K562 (cell line): ENCODE data around the gene MAP4K4. TPM values are rescaled to one million over a fixed set of nuclear protein-coding genes. Genes with fewer than 3 reads are reported as not detected.

Experiments used
- ATAC-seq: fragments of 200-7000 bp; cut with Tn5 transposase; 3 replicates; pipeline ENCODE4 v1.9.1; 2020; ENCODE audit warnings: moderate library complexity
- BruUV-seq: library from RNA; stranded (reverse); fragments of 400-500 nt; replicated peaks from 2 replicates; lab custom pipeline; 2021; lab: Mats Ljungman, UMichigan
- CTCF ChIA-PET: fragments of 300-600 bp; formaldehyde crosslinking; extraction: SDS; loops from one replicate; lab custom pipeline; 2021; ENCODE audit warnings: low intra/inter-chr PET ratio; lab: Yijun Ruan, JAX
- POLR2A ChIA-PET: fragments of 300-600, 350-650 bp; sonication (Branson Sonifier 250); formaldehyde crosslinking; extraction: SDS; loops from one replicate; lab custom pipeline; 2021; ENCODE audit warnings: antibody characterized with exemption, inconsistent platforms; lab: Yijun Ruan, JAX
- DNase-seq, 4 experiments: peaks; one replicate each; pipeline versions ENCODE4 v3.0.0 to v3.0.0-alpha.2; 2011 to 2018; ENCODE audit warnings: low spot score in 3 of 4, mixed read lengths in 3 of 4; ENCODE audit errors: extremely low read depth in 1 of 4
- FAIRE-seq: peaks from 2 replicates; lab custom pipeline; 2011; peaks lifted over from hg19 to GRCh38; lab: Jason Lieb, UNC
- H2AFZ ChIP-seq: 2 replicates; pipeline ENCODE4 v1.6.0; 2011; ENCODE audit warnings: low read depth, low read length, control low read depth, inconsistent platforms
- H3K27ac ChIP-seq: fragments of 200-600 bp; 3 replicates; pipeline ENCODE4 v1.8.0; 2011; ENCODE audit warnings: low read depth, mild to moderate bottlenecking, control low read depth, inconsistent platforms, low read length, moderate library complexity, mixed read lengths; ENCODE audit errors: extremely low read depth
- H3K27me3 ChIP-seq, 2 experiments: fragments of 300-600 bp in 1 of 2; 2 replicates in 1 of 2; 3 replicates in 1 of 2; pipeline versions ENCODE4 v1.6.0 to v1.8.0; 2011; ENCODE audit warnings: inconsistent platforms in 2 of 2, low read length in 2 of 2, mild to moderate bottlenecking in 1 of 2, mixed read lengths in 1 of 2, moderate library complexity in 1 of 2; ENCODE audit not compliant: control insufficient read depth in 2 of 2, insufficient read depth in 2 of 2
- H3K36me3 ChIP-seq: fragments of 300-600 bp; 3 replicates; pipeline ENCODE4 v1.8.0; 2011; ENCODE audit warnings: mild to moderate bottlenecking, low read length, inconsistent platforms; ENCODE audit not compliant: control insufficient read depth, insufficient read depth
- H3K4me1 ChIP-seq, 2 experiments: fragments of 200-600 bp in 1 of 2; replicated peaks in 1 of 2; 2 replicates in 1 of 2; 3 replicates in 1 of 2; pipeline versions ENCODE4 v1.5.1 to v1.8.0; 2011; ENCODE audit warnings: inconsistent platforms in 2 of 2, low read length in 2 of 2, mild to moderate bottlenecking in 1 of 2, mixed read lengths in 1 of 2, moderate library complexity in 1 of 2; ENCODE audit not compliant: control insufficient read depth in 2 of 2, insufficient read depth in 2 of 2
- H3K4me2 ChIP-seq: 2 replicates; pipeline ENCODE4 v1.6.1; 2011; ENCODE audit warnings: low read length, control low read depth, inconsistent platforms, mixed read lengths; ENCODE audit not compliant: insufficient read depth
- H3K4me3 ChIP-seq: fragments of 200-600 bp; sonication (generic), shearing (Covaris generic); 2 replicates; pipeline ENCODE4 v1.5.1; 2016; ENCODE audit warnings: control low read depth, inconsistent platforms
- H3K79me2 ChIP-seq: fragments of 200-600 bp; 3 replicates; pipeline ENCODE4 v1.8.0; 2011; ENCODE audit warnings: low read length, inconsistent platforms; ENCODE audit not compliant: control insufficient read depth, insufficient read depth
- H3K9ac ChIP-seq, 2 experiments: 2 replicates each; pipeline versions ENCODE4 v1.6.0 to v1.6.1; 2011; ENCODE audit warnings: low read depth in 2 of 2, low read length in 2 of 2, control low read depth in 1 of 2, inconsistent platforms in 1 of 2, mild to moderate bottlenecking in 1 of 2, mixed read lengths in 1 of 2; ENCODE audit not compliant: insufficient read depth in 1 of 2
- H3K9me1 ChIP-seq: one replicate; pipeline ENCODE4 v1.6.0; 2011; ENCODE audit warnings: inconsistent platforms, mild to moderate bottlenecking, low read length, moderate library complexity; ENCODE audit not compliant: control insufficient read depth, insufficient read depth
- H3K9me3 ChIP-seq: replicated peaks from 2 replicates; pipeline ENCODE4 v1.5.1; 2011; ENCODE audit warnings: low read depth, low read length, inconsistent platforms; ENCODE audit not compliant: control insufficient read depth, insufficient read depth
- H4K20me1 ChIP-seq: replicated peaks from 2 replicates; pipeline ENCODE4 v1.6.1; 2011; ENCODE audit warnings: low read length, inconsistent platforms, mixed read lengths; ENCODE audit not compliant: control insufficient read depth, insufficient read depth
- BCL6 ChIP-seq: fragments of 250-450 bp; sonication (Bioruptor Pico); IDR thresholded peaks from 2 replicates; pipeline ENCODE4 v1.4.0; 2020
- MAZ ChIP-seq, 2 experiments: fragments of 450-650 bp in 1 of 2; sonication (generic) in 1 of 2; formaldehyde crosslinking; IDR thresholded peaks in 1 of 2; conservative IDR thresholded peaks in 1 of 2; 2 replicates each; pipeline versions ENCODE4 v1.4.0 to v1.5.0; 2020; ENCODE audit warnings: mild to moderate bottlenecking in 1 of 2, missing genetic modification reagents in 1 of 2
- PHF21A ChIP-seq: fragments of 450-650 bp; IDR thresholded peaks from 2 replicates; pipeline ENCODE4 v1.6.1; 2017; ENCODE audit warnings: low read depth, borderline replicate concordance
- SIN3B ChIP-seq: fragments of 450-650 bp; IDR thresholded peaks from 2 replicates; pipeline ENCODE4 v1.6.1; 2017; ENCODE audit warnings: low read depth, mild to moderate bottlenecking, moderate library complexity
- SMARCC2 ChIP-seq: fragments of 450-650 bp; IDR thresholded peaks from 2 replicates; pipeline ENCODE4 v1.6.1; 2017; ENCODE audit warnings: antibody characterized with exemption, moderate library complexity, mild to moderate bottlenecking, low read depth
- SRSF1 ChIP-seq: fragments of 200-400 bp; formaldehyde crosslinking; IDR thresholded peaks from 2 replicates; pipeline ENCODE4 v1.6.1; 2017; ENCODE audit warnings: mild to moderate bottlenecking, low read depth, low read length, moderate library complexity
- ZNF143 ChIP-seq: sonication (generic); formaldehyde crosslinking; IDR thresholded peaks from 2 replicates; pipeline ENCODE4 v1.9.0; 2022; ENCODE audit warnings: mild to moderate bottlenecking, missing genetic modification reagents
- ZNF75A ChIP-seq: fragments of 450-650 bp; formaldehyde crosslinking; IDR thresholded peaks from 2 replicates; pipeline ENCODE4 v1.4.0; 2020; ENCODE audit warnings: mild to moderate bottlenecking
- WGBS: fragments of 100-300 bp; shearing (Covaris generic); methylation state at CpG from one replicate; pipeline ENCODE4 v1.1.6; 2016; ENCODE audit warnings: low coverage, mixed read lengths; ENCODE audit not compliant: insufficient coverage; ENCODE audit errors: missing lambda C conversion rate; 5-methylcytosine and 5-hydroxymethylcytosine counted together
- in situ Hi-C: fragments of 300-500 bp; cut with MboI; formaldehyde crosslinking; loops from 4 replicates; pipeline ENCODE4 v1.15.0; 2018; ENCODE audit warnings: inconsistent platforms, mixed read lengths
- intact Hi-C: fragments of 100-400 bp; cut with micrococcal nuclease; formaldehyde crosslinking; loops from 2 replicates; pipeline ENCODE4 v1.14.2; 2022
- polyA plus RNA-seq, 8 experiments: library from polyadenylated mRNA; depleted of rRNA in 4 of 8; stranded (reverse) in 5 of 8; unstranded in 3 of 8; fragments of >200 nt; fragmentation: Nextera tagmentation in 2 of 8; fragmentation: Illumina TruSeq in 1 of 8; extraction: Ambion mirVana in 2 of 8; extraction: Trizol in 1 of 8; gene quantifications; 2 replicates each; pipeline versions ENCODE4 v1.2.1 to v1.2.3, GENCODE V29; 2011 to 2014; ENCODE audit warnings: inconsistent platforms in 1 of 8, missing spikeins in 1 of 8
- total RNA-seq, 7 experiments: library from RNA; depleted of rRNA in 6 of 7; stranded (reverse); fragments of >200 nt in 6 of 7; fragmentation: Illumina TruSeq in 2 of 7; extraction: Trizol in 2 of 7; gene quantifications; 2 replicates each; pipeline versions ENCODE4 v1.2.1 to v1.2.3, GENCODE V29; 2011 to 2021; ENCODE audit warnings: low replicate concordance in 1 of 7
- TF ChIP-seq, protein P1 (sequence below): fragments of 450-650 bp; formaldehyde crosslinking; conservative IDR thresholded peaks from 2 replicates; pipeline ENCODE4 v1.4.0; 2022; ENCODE audit warnings: mild to moderate bottlenecking, missing genetic modification characterization
- TF ChIP-seq, protein P2 (sequence below): fragments of 250-450 bp; sonication (Bioruptor Pico); IDR thresholded peaks from 2 replicates; pipeline ENCODE4 v1.6.1; 2021; ENCODE audit warnings: mild to moderate bottlenecking
- TF ChIP-seq, protein P3 (sequence below): sonication (generic); formaldehyde crosslinking; IDR thresholded peaks from 2 replicates; pipeline ENCODE4 v1.8.1; 2023; ENCODE audit warnings: mild to moderate bottlenecking, missing genetic modification reagents
- TF ChIP-seq, protein P4 (sequence below): sonication (generic); IDR thresholded peaks from 2 replicates; pipeline ENCODE4 v1.6.1; 2016
- TF ChIP-seq, protein P5 (sequence below): sonication (generic); formaldehyde crosslinking; IDR thresholded peaks from 2 replicates; pipeline ENCODE4 v1.8.1; 2023; ENCODE audit warnings: mild to moderate bottlenecking, missing genetic modification reagents, moderate library complexity
- TF ChIP-seq, protein P6 (sequence below): conservative IDR thresholded peaks from 2 replicates; pipeline ENCODE4 v1.6.1; 2011; ENCODE audit warnings: low read depth, mild to moderate bottlenecking, low read length; ENCODE audit not compliant: control insufficient read depth

MAP4K4 gene
- total and polyA plus RNA-seq, 9 of the 15 experiments (the other 6 are each of a cell fraction or from before 2014, with no cell fraction given): 7.6 to 76.4 (median 50.6) TPM

DNA sequence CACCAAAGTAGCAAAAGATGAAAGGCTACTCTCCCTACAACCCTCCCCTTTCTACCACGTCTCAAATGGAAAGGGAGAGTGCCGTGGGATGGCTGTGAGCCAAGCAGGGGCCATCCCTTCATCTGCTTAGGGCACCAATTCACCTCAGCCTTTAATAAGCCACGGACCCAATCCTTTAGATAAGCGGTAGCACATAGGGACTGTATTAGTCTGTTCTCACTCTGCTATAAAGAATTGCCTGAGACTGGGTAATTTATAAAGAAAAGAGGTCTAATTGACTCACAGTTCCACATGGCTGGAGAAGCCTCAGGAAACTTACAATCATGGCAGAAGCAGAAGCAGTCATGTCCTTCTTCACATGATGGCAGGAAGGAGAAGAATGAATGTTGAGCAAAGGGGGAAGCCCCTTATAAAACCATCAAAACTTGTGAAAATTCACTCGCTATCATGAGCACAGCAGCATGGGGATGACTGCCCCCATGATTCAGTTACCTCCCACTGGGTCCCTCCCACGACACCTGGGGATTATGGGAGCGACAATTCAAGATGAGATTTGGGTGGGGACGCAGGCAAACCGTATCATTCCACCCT, 208.3 kb downstream of the MAP4K4 start:
- H3K9me1 ChIP-seq: no peaks in the 10 kb centered on the region
- in situ Hi-C loops: no loop called here
- BruUV-seq: no TSS peak
- H3K79me2 ChIP-seq: no peaks in the 10 kb centered on the region
- ChIA-PET CTCF (no interaction called here), POLR2A (no interaction called here)
- ATAC-seq (no peak), FAIRE-seq (no peak), DNase-seq (no peak)
- H3K27ac ChIP-seq: no peak overlapping the region
- H3K9ac ChIP-seq: no peak overlapping the region
- WGBS: 0% methylated on average over 9 of the region's 9 CpGs
- H3K27me3 ChIP-seq: 0 out of 5 replicates have a peak, but pooled peaks cover 0 to 4% of the 10 kb centered on the region in 2 experiments
- no peak overlapping the region for H3K4me3 ChIP-seq
- no peak overlapping the region for H3K4me2 ChIP-seq
- no peaks in the 10 kb centered on the region for H4K20me1 ChIP-seq
- H2AFZ ChIP-seq: no peak overlapping the region
- 0 out of 2 replicates have a peak, but pooled peaks cover 3% of the 10 kb centered on the region for H3K9me3 ChIP-seq
- intact Hi-C loops: no loop called here
- no peaks in the 10 kb centered on the region for H3K36me3 ChIP-seq
- H3K4me1 ChIP-seq: no peaks in the 10 kb centered on the region
- TF ChIP-seq MAZ (CRISPR knock-in tag; conservative IDR thresholded peaks at IDR 0.05 in 1 of 2, IDR thresholded peaks at IDR 0.05 in 1 of 2): no peak
- TF ChIP-seq SRSF1: no peak
- TF ChIP-seq ZNF75A (CRISPR knock-in tag): no peak
- no peak for TF ChIP-seq SIN3B
- TF ChIP-seq, protein P1, sequence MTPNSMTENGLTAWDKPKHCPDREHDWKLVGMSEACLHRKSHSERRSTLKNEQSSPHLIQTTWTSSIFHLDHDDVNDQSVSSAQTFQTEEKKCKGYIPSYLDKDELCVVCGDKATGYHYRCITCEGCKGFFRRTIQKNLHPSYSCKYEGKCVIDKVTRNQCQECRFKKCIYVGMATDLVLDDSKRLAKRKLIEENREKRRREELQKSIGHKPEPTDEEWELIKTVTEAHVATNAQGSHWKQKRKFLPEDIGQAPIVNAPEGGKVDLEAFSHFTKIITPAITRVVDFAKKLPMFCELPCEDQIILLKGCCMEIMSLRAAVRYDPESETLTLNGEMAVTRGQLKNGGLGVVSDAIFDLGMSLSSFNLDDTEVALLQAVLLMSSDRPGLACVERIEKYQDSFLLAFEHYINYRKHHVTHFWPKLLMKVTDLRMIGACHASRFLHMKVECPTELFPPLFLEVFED (CRISPR knock-in tag): no peak
- no peak for TF ChIP-seq SMARCC2
- no peak for TF ChIP-seq ZNF143 (CRISPR knock-in tag)
- TF ChIP-seq PHF21A: no peak
- TF ChIP-seq BCL6 (CRISPR knock-in tag): no peak
- TF ChIP-seq, protein P2, sequence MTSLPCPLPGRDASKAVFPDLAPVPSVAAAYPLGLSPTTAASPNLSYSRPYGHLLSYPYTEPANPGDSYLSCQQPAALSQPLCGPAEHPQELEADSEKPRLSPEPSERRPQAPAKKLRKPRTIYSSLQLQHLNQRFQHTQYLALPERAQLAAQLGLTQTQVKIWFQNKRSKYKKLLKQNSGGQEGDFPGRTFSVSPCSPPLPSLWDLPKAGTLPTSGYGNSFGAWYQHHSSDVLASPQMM: no peak
- TF ChIP-seq, protein P3, sequence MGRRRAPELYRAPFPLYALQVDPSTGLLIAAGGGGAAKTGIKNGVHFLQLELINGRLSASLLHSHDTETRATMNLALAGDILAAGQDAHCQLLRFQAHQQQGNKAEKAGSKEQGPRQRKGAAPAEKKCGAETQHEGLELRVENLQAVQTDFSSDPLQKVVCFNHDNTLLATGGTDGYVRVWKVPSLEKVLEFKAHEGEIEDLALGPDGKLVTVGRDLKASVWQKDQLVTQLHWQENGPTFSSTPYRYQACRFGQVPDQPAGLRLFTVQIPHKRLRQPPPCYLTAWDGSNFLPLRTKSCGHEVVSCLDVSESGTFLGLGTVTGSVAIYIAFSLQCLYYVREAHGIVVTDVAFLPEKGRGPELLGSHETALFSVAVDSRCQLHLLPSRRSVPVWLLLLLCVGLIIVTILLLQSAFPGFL (CRISPR knock-in tag): no peak
- TF ChIP-seq, protein P4, sequence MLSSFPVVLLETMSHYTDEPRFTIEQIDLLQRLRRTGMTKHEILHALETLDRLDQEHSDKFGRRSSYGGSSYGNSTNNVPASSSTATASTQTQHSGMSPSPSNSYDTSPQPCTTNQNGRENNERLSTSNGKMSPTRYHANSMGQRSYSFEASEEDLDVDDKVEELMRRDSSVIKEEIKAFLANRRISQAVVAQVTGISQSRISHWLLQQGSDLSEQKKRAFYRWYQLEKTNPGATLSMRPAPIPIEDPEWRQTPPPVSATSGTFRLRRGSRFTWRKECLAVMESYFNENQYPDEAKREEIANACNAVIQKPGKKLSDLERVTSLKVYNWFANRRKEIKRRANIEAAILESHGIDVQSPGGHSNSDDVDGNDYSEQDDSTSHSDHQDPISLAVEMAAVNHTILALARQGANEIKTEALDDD: no peak
- TF ChIP-seq, protein P5, sequence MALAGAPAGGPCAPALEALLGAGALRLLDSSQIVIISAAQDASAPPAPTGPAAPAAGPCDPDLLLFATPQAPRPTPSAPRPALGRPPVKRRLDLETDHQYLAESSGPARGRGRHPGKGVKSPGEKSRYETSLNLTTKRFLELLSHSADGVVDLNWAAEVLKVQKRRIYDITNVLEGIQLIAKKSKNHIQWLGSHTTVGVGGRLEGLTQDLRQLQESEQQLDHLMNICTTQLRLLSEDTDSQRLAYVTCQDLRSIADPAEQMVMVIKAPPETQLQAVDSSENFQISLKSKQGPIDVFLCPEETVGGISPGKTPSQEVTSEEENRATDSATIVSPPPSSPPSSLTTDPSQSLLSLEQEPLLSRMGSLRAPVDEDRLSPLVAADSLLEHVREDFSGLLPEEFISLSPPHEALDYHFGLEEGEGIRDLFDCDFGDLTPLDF (CRISPR knock-in tag): no peak
- TF ChIP-seq, protein P6, sequence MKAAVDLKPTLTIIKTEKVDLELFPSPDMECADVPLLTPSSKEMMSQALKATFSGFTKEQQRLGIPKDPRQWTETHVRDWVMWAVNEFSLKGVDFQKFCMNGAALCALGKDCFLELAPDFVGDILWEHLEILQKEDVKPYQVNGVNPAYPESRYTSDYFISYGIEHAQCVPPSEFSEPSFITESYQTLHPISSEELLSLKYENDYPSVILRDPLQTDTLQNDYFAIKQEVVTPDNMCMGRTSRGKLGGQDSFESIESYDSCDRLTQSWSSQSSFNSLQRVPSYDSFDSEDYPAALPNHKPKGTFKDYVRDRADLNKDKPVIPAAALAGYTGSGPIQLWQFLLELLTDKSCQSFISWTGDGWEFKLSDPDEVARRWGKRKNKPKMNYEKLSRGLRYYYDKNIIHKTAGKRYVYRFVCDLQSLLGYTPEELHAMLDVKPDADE: no peak
